Neural progenitor cell (in vitro differentiated cells): ENCODE data around the gene PIP5K1B.

Experiments
- CTCF ChIP-seq: fragments of 200-600 bp; sonication (generic); IDR thresholded peaks from 2 replicates; pipeline ENCODE4 v1.5.1; 2017; ENCODE audit warnings: antibody characterized with exemption, mild to moderate bottlenecking
- EZH2phosphoT487 ChIP-seq: fragments of 200-600 bp; sonication (generic); IDR thresholded peaks from 2 replicates; pipeline ENCODE4 v1.6.1; 2017; ENCODE audit warnings: antibody characterized with exemption

GRCh38 chr9:68950689-68951088 is 245.6 kb downstream of the PIP5K1B start:
- no peak for TF ChIP-seq CTCF
- TF ChIP-seq EZH2phosphoT487 = no peak
